Erythroblast (primary cell): ENCODE data around the gene MTARC1.

Source experiments
- GATA1 ChIP-seq: IDR thresholded peaks from 2 replicates; pipeline ENCODE4 v1.6.1; 2011; ENCODE audit warnings: low read depth, mild to moderate bottlenecking, control low read depth, low read length, moderate library complexity
- POLR2A ChIP-seq: IDR thresholded peaks from 2 replicates; pipeline ENCODE4 v1.6.1; 2011; ENCODE audit warnings: mild to moderate bottlenecking, low read length

DNA sequence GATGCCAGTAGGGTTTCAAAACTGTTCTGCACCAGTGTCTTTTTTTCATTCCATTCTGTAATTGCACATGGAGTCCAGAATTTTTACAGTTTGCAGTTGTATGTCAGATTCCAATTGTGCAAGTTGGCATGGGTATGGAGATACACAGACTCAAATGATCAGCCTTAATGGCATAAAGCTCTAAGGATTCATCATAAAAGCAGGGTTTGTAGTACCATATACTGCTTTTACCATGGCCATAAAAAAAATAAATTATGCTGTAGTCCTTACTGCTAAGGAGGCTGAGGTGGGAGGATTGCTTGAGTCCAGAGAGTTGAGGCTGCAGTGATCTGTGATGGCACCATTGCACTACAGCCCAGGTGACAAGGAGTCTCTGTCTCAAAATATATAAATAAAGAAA, 10.3 kb downstream of the MTARC1 start:
- TF ChIP-seq POLR2A, result no peak
- TF ChIP-seq GATA1, result no peak
